Measurements from ENCODE around the gene ELOVL5.
A peak's percentile ranks its signal among the peaks of the same experiment; 100 is the strongest.

ELOVL5 gene

GRCh38 chr6:53258076-53258773 lies 90.5 kb downstream of the ELOVL5 start:
- no peak for DNase-seq
- Histone ChIP-seq H3K27me3 (no peaks in the 10 kb centered on the region), H3K4me3 (no peak overlapping the region), H3K27ac (no peak overlapping the region), H3K36me3 (peaks cover 12 to 35% (median 21%) of the 10 kb centered on the region in 3 donors), H3K4me1 (no peaks in the 10 kb centered on the region), H3K9me3 (no peaks in the 10 kb centered on the region)
- TF ChIP-seq, protein P1, sequence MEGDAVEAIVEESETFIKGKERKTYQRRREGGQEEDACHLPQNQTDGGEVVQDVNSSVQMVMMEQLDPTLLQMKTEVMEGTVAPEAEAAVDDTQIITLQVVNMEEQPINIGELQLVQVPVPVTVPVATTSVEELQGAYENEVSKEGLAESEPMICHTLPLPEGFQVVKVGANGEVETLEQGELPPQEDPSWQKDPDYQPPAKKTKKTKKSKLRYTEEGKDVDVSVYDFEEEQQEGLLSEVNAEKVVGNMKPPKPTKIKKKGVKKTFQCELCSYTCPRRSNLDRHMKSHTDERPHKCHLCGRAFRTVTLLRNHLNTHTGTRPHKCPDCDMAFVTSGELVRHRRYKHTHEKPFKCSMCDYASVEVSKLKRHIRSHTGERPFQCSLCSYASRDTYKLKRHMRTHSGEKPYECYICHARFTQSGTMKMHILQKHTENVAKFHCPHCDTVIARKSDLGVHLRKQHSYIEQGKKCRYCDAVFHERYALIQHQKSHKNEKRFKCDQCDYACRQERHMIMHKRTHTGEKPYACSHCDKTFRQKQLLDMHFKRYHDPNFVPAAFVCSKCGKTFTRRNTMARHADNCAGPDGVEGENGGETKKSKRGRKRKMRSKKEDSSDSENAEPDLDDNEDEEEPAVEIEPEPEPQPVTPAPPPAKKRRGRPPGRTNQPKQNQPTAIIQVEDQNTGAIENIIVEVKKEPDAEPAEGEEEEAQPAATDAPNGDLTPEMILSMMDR (IDR thresholded peaks at IDR 0.05): no peak
- intact Hi-C loops (cut with DNase I; ENCODE audit: low total_unique reads): no loop called here

GRCh38 chr6:53257533-53257932 lies 91.2 kb downstream of the ELOVL5 start:
- intact Hi-C loops (cut with DNase I; ENCODE audit: low total_unique reads): no loop called here
- peaks cover 12 to 32% (median 21%) of the 10 kb centered on the region in 3 donors for H3K36me3 ChIP-seq
- DNase-seq: no peak
- TF ChIP-seq, protein P1 (IDR thresholded peaks at IDR 0.05): no peak
- no peak overlapping the region for H3K4me3 ChIP-seq
- no peaks in the 10 kb centered on the region for H3K9me3 ChIP-seq
- no peaks in the 10 kb centered on the region for H3K27me3 ChIP-seq
- no peaks in the 10 kb centered on the region for H3K4me1 ChIP-seq
- H3K27ac ChIP-seq: no peak overlapping the region

GRCh38 chr6:53257001-53257400 lies 91.7 kb downstream of the ELOVL5 start:
- no peaks in the 10 kb centered on the region for H3K9me3 ChIP-seq
- DNase-seq: no peak
- no peaks in the 10 kb centered on the region for H3K27me3 ChIP-seq
- peaks cover 0 to 5% (median 0%) of the 10 kb centered on the region in 4 donors for H3K4me1 ChIP-seq
- peaks cover 12 to 32% (median 21%) of the 10 kb centered on the region in 3 donors for H3K36me3 ChIP-seq
- TF ChIP-seq, protein P1 (IDR thresholded peaks at IDR 0.05): no peak
- no peak overlapping the region for H3K27ac ChIP-seq
- no peak overlapping the region for H3K4me3 ChIP-seq
- intact Hi-C loops (cut with DNase I; ENCODE audit: low total_unique reads): no loop called here

GRCh38 chr6:53252177-53252692 lies 96.5 kb downstream of the ELOVL5 start:
- Histone ChIP-seq H3K27ac (peak overlapping the region in 1 of 2 donors; percentile 73), H3K4me1 (peaks cover 0 to 36% (median 3%) of the 10 kb centered on the region in 4 donors), H3K36me3 (no peaks in the 10 kb centered on the region), H3K27me3 (no peaks in the 10 kb centered on the region), H3K4me3 (no peak overlapping the region), H3K9me3 (no peaks in the 10 kb centered on the region)
- TF ChIP-seq, protein P1 (IDR thresholded peaks at IDR 0.05): no peak
- DNase-seq: no peak
- intact Hi-C loops (cut with DNase I; ENCODE audit: low total_unique reads): no loop called here

DNA sequence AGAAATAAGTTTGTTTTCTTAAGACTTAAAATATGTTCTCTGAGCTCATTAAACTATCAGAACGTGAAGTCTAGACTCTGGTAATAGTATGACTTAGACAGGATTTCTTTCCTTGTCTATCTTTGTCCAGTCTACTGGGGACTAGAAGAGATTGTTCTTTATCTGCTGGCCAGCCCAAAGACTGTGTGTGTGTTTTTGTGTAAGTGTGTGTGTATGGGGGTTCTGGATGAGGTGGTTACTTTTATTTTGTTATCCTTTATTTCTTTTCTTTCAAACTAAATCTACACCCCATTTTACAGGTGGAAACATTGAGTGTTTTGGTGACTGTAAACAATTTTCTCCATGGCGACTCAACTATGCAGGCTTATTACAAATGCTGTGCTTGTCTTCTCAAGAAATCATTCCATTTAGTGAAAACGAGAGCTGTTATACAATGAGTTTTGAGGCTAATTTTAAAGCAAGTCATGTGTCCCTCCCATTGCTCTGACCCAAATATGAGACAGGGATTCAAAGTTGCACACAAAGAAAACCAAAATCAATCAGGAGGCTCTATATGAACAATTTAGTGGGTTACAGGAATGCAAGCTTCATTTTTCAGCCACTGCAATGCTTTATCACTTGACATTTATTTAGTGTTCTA lies 97.6 kb downstream of the ELOVL5 start:
- peaks cover 0 to 36% (median 3%) of the 10 kb centered on the region in 4 donors for H3K4me1 ChIP-seq
- no peaks in the 10 kb centered on the region for H3K36me3 ChIP-seq
- no peaks in the 10 kb centered on the region for H3K27me3 ChIP-seq
- H3K4me3 ChIP-seq: no peak overlapping the region
- DNase-seq: no peak
- TF ChIP-seq, protein P1 (IDR thresholded peaks at IDR 0.05): no peak
- intact Hi-C loops (cut with DNase I; ENCODE audit: low total_unique reads): no loop called here
- H3K9me3 ChIP-seq: no peaks in the 10 kb centered on the region
- H3K27ac ChIP-seq: peak overlapping the region; percentile 62 to 73

Data from tibial artery (tissue), 4 donors.